22Rv1 (cell line): ENCODE measurements around the gene CALCOCO1.
A peak's percentile ranks its signal among the peaks of the same experiment; 100 is the strongest.

Experiments used
- H3K27ac ChIP-seq: fragments of 450-650 bp; 2 replicates; pipeline ENCODE4 v1.5.1; 2017
- CTCF ChIP-seq: fragments of 450-650 bp; IDR thresholded peaks from 2 replicates; pipeline ENCODE4 v1.5.1; 2017; ENCODE audit warnings: mild to moderate bottlenecking
- ZFX ChIP-seq: fragments of 450-650 bp; IDR thresholded peaks from 2 replicates; pipeline ENCODE4 v1.6.1; 2017; ENCODE audit warnings: antibody characterized with exemption, borderline replicate concordance

Gene CALCOCO1

GRCh38 chr12:53670971-53671370 lies 56.3 kb downstream of the CALCOCO1 start:
- TF ChIP-seq CTCF: no peak
- no peak for TF ChIP-seq ZFX
- H3K27ac ChIP-seq: peak overlapping the region; percentile 49; the same call in 1 of the 2 replicates

GRCh38 chr12:53670308-53670707 lies 56.9 kb downstream of the CALCOCO1 start:
- TF ChIP-seq ZFX (no peak), CTCF (no peak)
- H3K27ac ChIP-seq: peak overlapping the region; percentile 49; the same call in 1 of the 2 replicates

- peak overlapping the region; percentile 60 for H3K27ac ChIP-seq
- TF ChIP-seq CTCF: no peak
- no peak for TF ChIP-seq ZFX
Observed at GRCh38 chr12:53667080-53667479, 60.2 kb downstream of the CALCOCO1 start.

- TF ChIP-seq CTCF (no peak), ZFX (no peak)
- H3K27ac ChIP-seq: peak overlapping the region; percentile 30
Observed at GRCh38 chr12:53664936-53665335, 62.3 kb downstream of the CALCOCO1 start.

- TF ChIP-seq ZFX: no peak
- no peak for TF ChIP-seq CTCF
- peak overlapping the region; percentile 30 for H3K27ac ChIP-seq
Observed at GRCh38 chr12:53664191-53664590, 63.1 kb downstream of the CALCOCO1 start.

- peak overlapping the region; percentile 99 for H3K27ac ChIP-seq
- no peak for TF ChIP-seq CTCF
- no peak for TF ChIP-seq ZFX
Observed at GRCh38 chr12:53660041-53660440, 67.2 kb downstream of the CALCOCO1 start.

- TF ChIP-seq ZFX (no peak), CTCF (no peak)
- H3K27ac ChIP-seq: peak overlapping the region; percentile 99
Observed at GRCh38 chr12:53659571-53659981, 67.7 kb downstream of the CALCOCO1 start.
